C4-2B (cell line): ENCODE measurements around the gene MICAL1.

Source experiments
- H3K27ac ChIP-seq: fragments of 450-650 bp; 2 replicates; pipeline ENCODE4 v1.5.1; 2017
- CTCF ChIP-seq: fragments of 450-650 bp; conservative IDR thresholded peaks from 2 replicates; pipeline ENCODE4 v1.5.1; 2017; ENCODE audit warnings: mild to moderate bottlenecking
- ZFX ChIP-seq: fragments of 450-650 bp; IDR thresholded peaks from 2 replicates; pipeline ENCODE4 v1.6.1; 2017

MICAL1 gene

GRCh38 chr6:109455437-109456110 is at the start of gene MICAL1:
Gene MICAL1 (minus strand): TSS chr6:109455772. CDS start chr6:109454196, 1,576 bp downstream.
- peak within 1 kb of the TSS; percentile 84 for H3K27ac ChIP-seq
- TF ChIP-seq CTCF (no peak; the same call in 1 of the 2 replicates), ZFX (no peak)

DNA sequence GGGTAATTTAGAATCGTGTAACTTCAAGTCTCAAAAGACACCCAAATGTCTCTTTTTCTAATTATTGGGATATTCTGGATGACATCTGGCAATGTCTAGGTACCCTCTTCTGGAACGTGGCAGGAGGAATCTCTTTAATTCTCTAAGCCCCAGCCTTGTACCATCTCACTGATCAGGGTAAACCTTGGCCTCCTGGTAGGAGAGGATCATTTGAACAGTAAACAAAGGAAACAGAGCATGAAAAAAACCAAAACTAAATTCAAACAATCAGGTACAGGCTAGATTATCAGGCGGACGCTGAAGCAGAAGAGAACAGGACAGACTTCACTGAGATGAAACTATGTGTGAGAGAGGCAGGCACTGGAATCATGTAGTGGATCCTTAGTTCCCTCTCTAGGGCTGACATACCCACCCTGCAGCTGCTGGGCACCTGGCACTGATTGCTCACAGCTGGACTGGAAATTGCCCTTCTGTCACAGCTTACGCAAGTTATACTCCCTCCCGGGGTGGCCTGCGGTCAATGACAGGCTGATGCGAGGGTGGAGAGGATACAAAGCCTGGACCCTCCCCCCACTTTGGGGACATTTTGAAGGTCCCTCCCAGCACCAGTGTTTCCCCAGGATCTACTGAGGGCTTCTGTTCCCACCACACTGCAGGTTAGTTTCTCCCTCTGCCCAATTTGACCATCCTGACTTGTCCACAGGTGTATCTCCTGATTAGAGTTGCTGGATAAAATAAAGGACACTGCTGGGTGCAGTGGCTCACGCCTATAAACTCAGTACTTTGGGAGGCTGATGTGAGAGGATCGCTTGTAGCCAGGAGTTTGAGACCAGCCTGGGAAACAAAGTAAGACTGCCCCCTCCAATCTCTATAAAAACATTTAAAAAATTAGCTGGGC is 48.0 kb upstream of the MICAL1 start:
- peak overlapping the region; percentile 87 for H3K27ac ChIP-seq
- TF ChIP-seq CTCF (no peak), ZFX (no peak)

GRCh38 chr6:109498936-109499335 is 43.4 kb upstream of the MICAL1 start:
- no peak for TF ChIP-seq CTCF
- no peak for TF ChIP-seq ZFX

GRCh38 chr6:109498052-109498451 is 42.5 kb upstream of the MICAL1 start:
- no peak for TF ChIP-seq CTCF
- TF ChIP-seq ZFX: no peak
- no peak overlapping the region for H3K27ac ChIP-seq

More at GRCh38 chr6:109498936-109499335, 43.4 kb upstream of the MICAL1 start:
- H3K27ac ChIP-seq: no peak overlapping the region

- no peak overlapping the region for H3K27ac ChIP-seq
- TF ChIP-seq ZFX (no peak), CTCF (no peak)
Observed at GRCh38 chr6:109496036-109496772, 40.6 kb upstream of the MICAL1 start.

DNA sequence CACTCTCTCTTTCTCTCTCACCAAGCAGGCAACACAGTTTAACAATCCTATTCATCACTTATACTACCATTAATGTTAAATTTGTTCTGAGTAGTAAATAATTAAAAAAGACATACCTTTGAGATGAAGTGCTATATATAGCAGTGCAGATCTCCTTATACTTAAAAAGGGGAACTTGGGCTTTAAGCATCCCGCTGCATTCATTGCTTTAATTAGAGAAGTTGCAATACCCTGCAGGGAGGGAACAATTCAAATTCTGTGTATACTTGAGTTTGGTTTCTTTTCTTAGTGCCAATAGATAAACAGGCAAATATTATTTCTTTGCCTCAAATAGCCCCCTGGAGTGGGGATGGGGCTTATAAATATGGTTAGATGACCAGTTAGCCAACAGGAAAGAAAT is 38.3 kb upstream of the MICAL1 start:
- TF ChIP-seq CTCF: no peak
- no peak for TF ChIP-seq ZFX
- no peak overlapping the region for H3K27ac ChIP-seq
